HG03175 (cell line): ENCODE measurements around the gene TRIM41.

Experiments
- ATAC-seq: cut with Tn5 transposase; IDR thresholded peaks from one replicate; pipeline ENCODE4 v1.9.1; 2021; ENCODE audit warnings: mild to moderate bottlenecking, moderate library complexity; ENCODE audit not compliant: unreplicated experiment

TRIM41 gene

GRCh38 chr5:181231432-181231831 lies 8.4 kb downstream of the TRIM41 start:
- no peak for ATAC-seq

DNA sequence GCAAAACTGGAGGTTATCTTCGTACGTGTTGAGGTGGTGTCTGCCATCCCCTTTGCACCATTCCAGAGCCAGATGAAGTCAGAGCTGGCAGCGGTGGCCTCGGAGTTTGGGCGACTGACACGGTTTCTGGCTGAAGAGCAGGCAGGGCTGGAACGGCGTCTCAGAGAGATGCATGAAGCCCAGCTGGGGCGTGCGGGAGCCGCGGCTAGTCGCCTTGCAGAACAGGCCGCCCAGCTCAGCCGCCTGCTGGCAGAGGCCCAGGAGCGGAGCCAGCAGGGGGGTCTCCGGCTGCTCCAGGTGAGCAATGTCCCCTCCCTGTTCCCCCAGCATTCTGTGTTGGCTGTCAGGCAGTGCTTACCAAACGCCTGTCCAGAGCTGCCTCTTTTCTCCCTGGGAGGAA lies 9.5 kb downstream of the TRIM41 start:
- no peak for ATAC-seq

DNA sequence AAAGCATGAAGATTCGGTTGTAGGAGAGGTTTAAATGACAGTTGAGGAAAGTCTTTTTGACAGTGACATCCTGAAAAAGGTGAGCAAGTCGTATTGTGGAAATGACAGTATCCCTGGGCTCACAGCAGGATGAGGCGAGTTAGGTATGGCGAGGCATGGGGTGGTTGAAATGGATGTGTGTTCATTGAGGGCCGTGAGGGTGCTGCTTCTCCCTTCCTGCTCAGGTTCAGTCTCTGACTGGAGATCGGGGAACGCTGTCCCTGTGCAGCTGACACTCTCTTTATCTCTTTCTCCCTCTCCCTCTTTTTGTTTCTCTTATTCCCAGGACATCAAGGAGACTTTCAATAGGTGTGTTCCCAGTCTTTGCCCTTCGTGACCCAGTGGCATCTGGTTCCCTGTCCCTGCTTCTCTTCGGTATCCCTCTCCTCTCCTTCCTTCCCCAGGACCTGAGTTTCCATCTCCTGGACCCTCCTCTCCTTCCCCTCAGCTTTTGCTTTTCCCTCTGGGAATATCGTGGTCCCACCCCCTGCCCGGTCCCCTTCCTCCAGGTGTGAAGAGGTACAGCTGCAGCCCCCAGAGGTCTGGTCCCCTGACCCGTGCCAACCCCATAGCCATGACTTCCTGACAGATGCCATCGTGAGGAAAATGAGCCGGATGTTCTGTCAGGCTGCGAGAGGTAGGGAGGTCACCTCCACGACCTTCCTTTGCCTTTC lies 10.2 kb downstream of the TRIM41 start:
- ATAC-seq = no peak

DNA sequence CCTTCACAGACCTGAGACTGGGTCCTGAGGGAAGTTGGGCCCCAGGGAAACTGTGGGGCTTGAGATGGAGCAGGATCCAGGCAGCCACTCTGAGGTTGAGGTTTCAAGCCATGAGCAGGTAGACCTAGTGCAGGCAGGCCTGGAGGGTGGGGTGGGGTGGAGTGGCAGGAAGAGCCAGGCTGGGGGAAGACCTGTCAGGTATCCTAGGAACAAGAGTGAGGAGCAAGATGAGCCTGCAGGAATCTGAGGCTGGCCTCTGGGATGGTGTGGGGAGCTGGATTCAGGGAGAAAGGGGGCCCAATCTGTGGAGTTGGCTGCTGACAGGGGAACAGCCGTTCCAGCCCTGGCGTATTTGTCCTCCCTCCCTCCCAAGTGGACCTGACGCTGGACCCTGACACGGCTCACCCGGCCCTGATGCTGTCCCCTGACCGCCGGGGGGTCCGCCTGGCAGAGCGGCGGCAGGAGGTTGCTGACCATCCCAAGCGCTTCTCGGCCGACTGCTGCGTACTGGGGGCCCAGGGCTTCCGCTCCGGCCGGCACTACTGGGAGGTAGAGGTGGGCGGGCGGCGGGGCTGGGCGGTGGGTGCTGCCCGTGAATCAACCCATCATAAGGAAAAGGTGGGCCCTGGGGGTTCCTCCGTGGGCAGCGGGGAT lies 10.8 kb downstream of the TRIM41 start:
- ATAC-seq = no peak

DNA sequence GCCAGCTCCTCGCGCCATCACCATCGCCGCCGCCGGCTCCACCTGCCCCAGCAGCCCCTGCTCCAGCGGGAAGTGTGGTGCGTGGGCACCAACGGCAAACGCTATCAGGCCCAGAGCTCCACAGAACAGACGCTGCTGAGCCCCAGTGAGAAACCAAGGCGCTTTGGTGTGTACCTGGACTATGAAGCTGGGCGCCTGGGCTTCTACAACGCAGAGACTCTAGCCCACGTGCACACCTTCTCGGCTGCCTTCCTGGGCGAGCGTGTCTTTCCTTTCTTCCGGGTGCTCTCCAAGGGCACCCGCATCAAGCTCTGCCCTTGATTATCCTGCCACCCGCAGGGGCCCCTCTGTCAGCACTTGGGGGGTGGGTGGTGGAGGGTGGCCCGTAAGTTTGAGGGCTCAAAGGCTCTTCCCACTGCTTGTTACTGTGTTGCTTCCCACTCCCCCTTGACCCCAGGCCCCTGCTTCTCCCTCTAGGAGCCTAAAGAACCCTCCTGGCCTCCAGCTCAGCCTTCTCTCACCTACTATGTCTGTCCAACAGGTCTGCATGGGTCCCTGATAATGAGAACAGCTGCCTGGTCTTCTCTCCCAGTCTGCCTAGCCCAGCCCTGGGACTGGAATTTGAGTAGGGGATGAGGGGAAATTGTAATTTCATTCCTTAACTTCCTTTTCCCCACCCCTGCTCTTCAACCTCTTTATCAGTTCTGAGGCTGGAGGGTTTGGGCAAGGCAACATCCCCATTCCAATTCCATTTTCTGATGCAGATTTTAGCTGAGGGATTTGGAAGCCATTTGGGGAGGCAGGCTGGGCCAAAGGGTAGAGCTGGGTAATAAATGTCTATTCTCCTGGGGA lies 11.6 kb downstream of the TRIM41 start:
- no peak for ATAC-seq

- ATAC-seq = no peak
Measured at GRCh38 chr5:181235323-181235688, 12.2 kb downstream of the TRIM41 start.

DNA sequence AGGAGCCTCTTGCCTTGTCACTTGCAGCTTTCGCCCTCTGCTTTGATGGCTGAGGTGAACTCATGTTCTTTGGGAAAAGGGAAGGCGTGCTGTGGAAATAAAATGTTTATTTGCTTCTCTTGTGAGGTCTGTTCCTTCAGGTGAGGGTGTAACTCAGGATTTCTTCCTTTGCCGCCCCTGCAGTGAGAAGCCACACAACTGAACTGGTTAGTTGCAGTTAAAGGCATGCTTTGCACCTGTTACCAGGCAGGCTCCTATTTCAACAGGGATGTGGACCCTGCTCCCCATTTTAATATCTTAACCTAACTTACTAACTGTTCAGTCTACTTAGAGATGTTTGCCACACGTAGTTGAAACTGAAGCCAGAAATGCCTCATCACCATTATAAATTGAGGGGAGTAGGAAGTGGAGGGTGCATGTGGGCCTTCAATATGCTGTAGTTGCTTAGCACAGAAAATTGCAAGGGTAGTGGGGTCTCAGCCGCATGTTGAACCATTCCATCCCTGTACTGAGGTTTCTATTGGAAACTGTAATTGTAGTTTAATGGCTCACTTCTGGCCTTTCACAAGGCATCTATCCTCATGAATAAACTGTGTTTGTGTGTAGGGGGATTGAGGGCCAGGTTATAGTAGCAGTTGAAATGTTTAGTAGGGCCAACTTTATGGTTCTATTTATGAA lies 12.7 kb downstream of the TRIM41 start:
- ATAC-seq = no peak

GRCh38 chr5:181236471-181236870 lies 13.4 kb downstream of the TRIM41 start:
- ATAC-seq = no peak

- no peak for ATAC-seq
Measured at GRCh38 chr5:181236954-181237641, 14.0 kb downstream of the TRIM41 start.

GRCh38 chr5:181237729-181238385 lies 14.8 kb downstream of the TRIM41 start:
- ATAC-seq = no peak

GRCh38 chr5:181239062-181239663 lies 16.1 kb downstream of the TRIM41 start:
- ATAC-seq = no peak

GRCh38 chr5:181241393-181241975 lies 18.4 kb downstream of the TRIM41 start:
- ATAC-seq = no peak

DNA sequence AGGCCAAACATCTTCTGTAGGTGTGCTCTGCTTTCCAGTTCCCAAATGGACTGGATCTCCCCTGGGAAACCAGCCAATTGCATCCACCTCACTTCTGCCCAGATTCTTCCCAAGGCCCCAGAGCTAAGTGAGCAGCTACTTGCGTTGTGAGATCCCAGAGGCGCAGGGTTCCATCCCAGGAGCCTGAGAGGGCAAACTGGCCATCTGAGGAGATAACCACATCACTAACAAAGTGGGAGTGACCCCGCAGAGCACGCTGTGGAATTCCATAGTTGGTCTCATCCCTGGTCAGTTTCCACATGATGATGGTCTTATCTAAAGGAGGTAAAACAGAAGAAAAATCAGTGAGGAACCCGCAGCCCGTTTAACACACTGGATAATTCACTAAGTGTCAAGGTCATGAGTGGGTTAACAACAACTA lies 19.0 kb downstream of the TRIM41 start:
- ATAC-seq = no peak

DNA sequence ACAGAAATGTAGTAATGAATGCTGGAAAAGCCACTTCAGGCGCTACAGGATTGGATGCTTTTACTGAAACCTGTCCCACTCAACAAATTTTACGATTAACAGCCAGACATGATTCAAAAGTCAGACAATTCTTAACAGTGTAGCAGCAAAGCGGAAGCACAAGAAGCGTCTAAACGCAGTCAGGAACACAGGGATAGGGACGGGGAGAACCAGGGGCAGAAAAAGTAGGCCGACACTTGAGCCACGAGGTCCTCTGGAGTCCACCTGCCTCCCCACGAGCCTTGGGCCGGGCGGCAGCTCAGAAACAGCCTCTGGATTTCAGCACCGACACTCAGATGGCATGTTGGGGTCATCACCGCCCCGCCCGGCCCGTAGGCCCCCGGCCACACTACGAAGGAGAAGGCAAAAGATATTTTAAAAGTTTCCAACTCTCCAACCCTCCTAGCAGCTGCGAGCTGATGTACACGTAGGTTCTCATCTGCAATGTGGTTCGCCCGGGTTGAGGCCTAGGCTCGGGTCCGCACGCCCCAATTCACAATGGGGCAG lies 20.0 kb downstream of the TRIM41 start:
- peak; percentile 1 for ATAC-seq

DNA sequence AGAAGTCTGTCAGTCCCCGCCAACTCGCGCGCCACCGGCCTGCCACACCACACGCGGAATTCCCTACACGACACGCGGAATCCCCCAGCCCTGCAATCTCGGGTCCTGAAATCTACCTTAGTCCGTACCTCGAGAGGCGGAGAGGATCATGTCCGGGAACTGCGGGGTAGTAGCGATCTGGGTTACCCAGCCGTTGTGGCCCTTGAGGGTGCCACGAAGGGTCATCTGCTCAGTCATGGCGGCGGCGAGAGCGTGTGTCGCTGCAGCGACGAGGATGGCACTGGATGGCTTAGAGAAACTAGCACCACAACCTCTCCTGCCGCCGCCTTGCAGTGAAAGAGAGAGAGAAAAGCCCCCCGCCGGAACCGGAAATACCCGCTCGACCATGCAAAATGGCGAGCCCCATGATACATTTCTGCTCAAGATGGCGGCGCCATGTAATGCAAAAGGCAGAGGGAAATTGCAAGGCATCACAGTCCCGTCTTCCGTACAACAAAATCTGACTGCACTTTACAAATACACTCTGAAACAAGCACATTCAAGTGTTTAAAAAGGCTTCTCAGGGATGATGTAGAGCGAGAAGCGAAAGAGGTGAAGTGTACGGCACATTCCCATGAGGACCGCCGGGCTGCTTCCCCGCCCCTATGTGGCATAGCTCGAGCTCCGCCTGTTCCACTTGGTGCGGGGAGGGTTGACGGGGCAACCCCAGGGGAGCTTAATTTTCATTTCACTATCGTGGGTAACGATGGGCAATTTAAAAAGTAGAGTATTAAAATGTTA lies 20.7 kb downstream of the TRIM41 start, which contains the start of gene RACK1:
RACK1 (minus strand) TSS at position 343 of the 780 bp plus-strand sequence; CDS start at position 237, 106 bp downstream.
- peak; percentile 63 for ATAC-seq

DNA sequence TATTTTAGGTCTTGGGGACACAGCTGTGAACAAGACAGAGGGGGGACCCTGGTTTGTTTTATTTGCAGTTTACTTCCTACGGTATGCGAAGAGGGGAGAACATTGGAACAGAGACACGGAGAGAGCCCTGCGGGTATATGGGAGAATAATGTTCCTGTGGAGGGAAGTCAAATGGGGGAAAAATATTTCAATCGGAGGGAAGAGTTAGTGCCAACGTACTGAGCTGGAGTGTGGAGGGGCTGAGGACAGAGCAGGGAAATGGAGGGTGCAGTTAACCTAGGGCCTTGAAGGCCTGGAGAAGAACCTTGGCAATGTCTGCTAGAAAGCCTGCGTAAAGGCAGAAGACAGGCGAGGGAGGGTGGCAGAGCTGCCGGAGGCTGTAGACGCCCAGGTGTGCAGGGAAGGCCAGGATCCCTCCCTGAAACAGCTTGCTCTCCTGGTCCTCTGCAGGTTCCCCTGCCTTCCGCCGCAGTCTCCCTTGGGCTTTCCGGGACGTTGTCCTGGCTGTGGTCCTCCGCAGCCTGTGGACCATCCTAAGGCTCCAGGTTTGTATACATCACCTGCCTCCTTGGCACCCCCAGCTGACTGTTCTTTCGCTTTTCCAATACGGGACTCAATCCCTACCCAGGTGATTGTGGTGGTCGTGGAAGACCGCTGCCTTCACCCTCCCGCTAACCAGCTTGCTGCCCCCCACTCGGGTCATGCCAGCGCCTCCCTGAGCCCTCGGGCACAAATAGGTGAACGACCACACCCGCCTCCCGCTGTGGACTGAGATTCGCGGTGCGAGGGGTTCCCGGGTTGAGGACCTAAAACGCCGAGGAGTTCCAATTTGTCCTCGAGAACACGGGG lies 22.6 kb downstream of the TRIM41 start:
- ATAC-seq = peak; percentile 2
